ENCODE results near the gene ZNF385C.
A peak's percentile ranks its signal among the peaks of the same experiment; 100 is the strongest.

Gene ZNF385C

GRCh38 chr17:42120770-42121769 is 22.8 kb upstream of the ZNF385C start, which contains the start of gene KAT2A:
TSS of gene KAT2A (minus strand) at chr17:42121367. CDS start at chr17:42121304, 63 bp downstream.
- DNase-seq (ENCODE audit: low read depth in 1 of 2, low spot score in 1 of 2) = peak; percentile 75 to 84
- TF ChIP-seq POLR2AphosphoS5 (IDR thresholded peaks at IDR 0.05; ENCODE audit: low read depth) (peak; percentile 85), SPI1 (IDR thresholded peaks at IDR 0.05; ENCODE audit: borderline replicate concordance, low read depth) (no peak), GABPA (IDR thresholded peaks at IDR 0.05; ENCODE audit: low read depth) (no peak), CTCF (IDR thresholded peaks at IDR 0.05; ENCODE audit: insufficient read depth, low read length) (no peak)
- TF ChIP-seq, protein P1, sequence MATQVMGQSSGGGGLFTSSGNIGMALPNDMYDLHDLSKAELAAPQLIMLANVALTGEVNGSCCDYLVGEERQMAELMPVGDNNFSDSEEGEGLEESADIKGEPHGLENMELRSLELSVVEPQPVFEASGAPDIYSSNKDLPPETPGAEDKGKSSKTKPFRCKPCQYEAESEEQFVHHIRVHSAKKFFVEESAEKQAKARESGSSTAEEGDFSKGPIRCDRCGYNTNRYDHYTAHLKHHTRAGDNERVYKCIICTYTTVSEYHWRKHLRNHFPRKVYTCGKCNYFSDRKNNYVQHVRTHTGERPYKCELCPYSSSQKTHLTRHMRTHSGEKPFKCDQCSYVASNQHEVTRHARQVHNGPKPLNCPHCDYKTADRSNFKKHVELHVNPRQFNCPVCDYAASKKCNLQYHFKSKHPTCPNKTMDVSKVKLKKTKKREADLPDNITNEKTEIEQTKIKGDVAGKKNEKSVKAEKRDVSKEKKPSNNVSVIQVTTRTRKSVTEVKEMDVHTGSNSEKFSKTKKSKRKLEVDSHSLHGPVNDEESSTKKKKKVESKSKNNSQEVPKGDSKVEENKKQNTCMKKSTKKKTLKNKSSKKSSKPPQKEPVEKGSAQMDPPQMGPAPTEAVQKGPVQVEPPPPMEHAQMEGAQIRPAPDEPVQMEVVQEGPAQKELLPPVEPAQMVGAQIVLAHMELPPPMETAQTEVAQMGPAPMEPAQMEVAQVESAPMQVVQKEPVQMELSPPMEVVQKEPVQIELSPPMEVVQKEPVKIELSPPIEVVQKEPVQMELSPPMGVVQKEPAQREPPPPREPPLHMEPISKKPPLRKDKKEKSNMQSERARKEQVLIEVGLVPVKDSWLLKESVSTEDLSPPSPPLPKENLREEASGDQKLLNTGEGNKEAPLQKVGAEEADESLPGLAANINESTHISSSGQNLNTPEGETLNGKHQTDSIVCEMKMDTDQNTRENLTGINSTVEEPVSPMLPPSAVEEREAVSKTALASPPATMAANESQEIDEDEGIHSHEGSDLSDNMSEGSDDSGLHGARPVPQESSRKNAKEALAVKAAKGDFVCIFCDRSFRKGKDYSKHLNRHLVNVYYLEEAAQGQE (IDR thresholded peaks at IDR 0.05; ENCODE audit: insufficient replicate concordance, low read depth) = no peak
- no peaks in the 10 kb centered on the region for H3K27me3 ChIP-seq (ENCODE audit: insufficient read depth, poor library complexity, severe bottlenecking)
- H3K27ac ChIP-seq (replicated peaks) = peak within 1 kb of the TSS; percentile 76
- H3K4me3 ChIP-seq (replicated peaks; ENCODE audit: insufficient read depth, low read length) = peak within 1 kb of the TSS; percentile 71

GRCh38 chr17:42120161-42120769 is 22.0 kb upstream of the ZNF385C start:
- TF ChIP-seq, protein P1 (IDR thresholded peaks at IDR 0.05; ENCODE audit: insufficient replicate concordance, low read depth) = no peak
- TF ChIP-seq CTCF (IDR thresholded peaks at IDR 0.05; ENCODE audit: insufficient read depth, low read length) (no peak), SPI1 (IDR thresholded peaks at IDR 0.05; ENCODE audit: borderline replicate concordance, low read depth) (no peak)
- Histone ChIP-seq H3K27me3 (ENCODE audit: insufficient read depth, poor library complexity, severe bottlenecking) (no peaks in the 10 kb centered on the region), H3K4me3 (replicated peaks; ENCODE audit: insufficient read depth, low read length) (peak overlapping the region; percentile 71), H3K27ac (replicated peaks) (peak overlapping the region; percentile 76)
- no peak for DNase-seq (ENCODE audit: low read depth in 1 of 2, low spot score in 1 of 2)

DNA sequence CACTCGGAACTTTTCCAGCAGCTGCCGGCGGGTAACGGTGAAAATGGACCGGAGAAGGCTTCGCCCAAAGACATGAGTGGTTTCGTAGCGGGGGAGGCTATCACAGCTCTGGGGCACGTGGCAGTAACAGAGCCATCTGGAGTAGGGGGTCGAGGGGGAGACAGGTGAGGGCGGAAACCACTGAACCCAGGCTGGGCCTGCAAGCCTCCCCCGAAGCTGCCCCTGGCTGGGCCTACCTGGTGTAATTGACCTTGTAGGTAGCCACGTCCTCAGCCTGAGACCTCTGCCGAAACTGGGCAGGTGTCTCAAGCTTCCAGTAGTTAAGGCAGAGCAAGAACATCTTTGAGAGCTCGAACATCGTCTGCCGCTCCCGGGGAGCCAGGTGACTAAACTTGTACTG is 21.0 kb upstream of the ZNF385C start:
- no peak overlapping the region for H3K27ac ChIP-seq (replicated peaks)
- TF ChIP-seq, protein P1 (IDR thresholded peaks at IDR 0.05; ENCODE audit: insufficient replicate concordance, low read depth) = no peak

More for the DNA sequence above, 21.0 kb upstream of the ZNF385C start:
- no peak for DNase-seq (ENCODE audit: low read depth in 1 of 2, low spot score in 1 of 2)
- Histone ChIP-seq H3K4me3 (replicated peaks; ENCODE audit: insufficient read depth, low read length) (no peak overlapping the region), H3K27me3 (ENCODE audit: insufficient read depth, poor library complexity, severe bottlenecking) (no peaks in the 10 kb centered on the region)
